K562 (cell line): ENCODE data around the gene LTBR. TPM values are rescaled to one million over a fixed set of nuclear protein-coding genes. Genes with fewer than 3 reads are reported as not detected.

Experiments used
- ATAC-seq: fragments of 200-7000 bp; cut with Tn5 transposase; 3 replicates; pipeline ENCODE4 v1.9.1; 2020; ENCODE audit warnings: moderate library complexity
- BruUV-seq: library from RNA; stranded (reverse); fragments of 400-500 nt; replicated peaks from 2 replicates; lab custom pipeline; 2021; lab: Mats Ljungman, UMichigan
- CTCF ChIA-PET: fragments of 300-600 bp; formaldehyde crosslinking; extraction: SDS; loops from one replicate; lab custom pipeline; 2021; ENCODE audit warnings: low intra/inter-chr PET ratio; lab: Yijun Ruan, JAX
- POLR2A ChIA-PET: fragments of 300-600, 350-650 bp; sonication (Branson Sonifier 250); formaldehyde crosslinking; extraction: SDS; loops from one replicate; lab custom pipeline; 2021; ENCODE audit warnings: antibody characterized with exemption, inconsistent platforms; lab: Yijun Ruan, JAX
- DNase-seq, 4 experiments: peaks; one replicate each; pipeline versions ENCODE4 v3.0.0 to v3.0.0-alpha.2; 2011 to 2018; ENCODE audit warnings: low spot score in 3 of 4, mixed read lengths in 3 of 4; ENCODE audit errors: extremely low read depth in 1 of 4
- FAIRE-seq: peaks from 2 replicates; lab custom pipeline; 2011; peaks lifted over from hg19 to GRCh38; lab: Jason Lieb, UNC
- H2AFZ ChIP-seq: 2 replicates; pipeline ENCODE4 v1.6.0; 2011; ENCODE audit warnings: low read depth, low read length, control low read depth, inconsistent platforms
- H3K27ac ChIP-seq: fragments of 200-600 bp; 3 replicates; pipeline ENCODE4 v1.8.0; 2011; ENCODE audit warnings: low read depth, mild to moderate bottlenecking, control low read depth, inconsistent platforms, low read length, moderate library complexity, mixed read lengths; ENCODE audit errors: extremely low read depth
- H3K27me3 ChIP-seq, 2 experiments: fragments of 300-600 bp in 1 of 2; 2 replicates in 1 of 2; 3 replicates in 1 of 2; pipeline versions ENCODE4 v1.6.0 to v1.8.0; 2011; ENCODE audit warnings: inconsistent platforms in 2 of 2, low read length in 2 of 2, mild to moderate bottlenecking in 1 of 2, mixed read lengths in 1 of 2, moderate library complexity in 1 of 2; ENCODE audit not compliant: control insufficient read depth in 2 of 2, insufficient read depth in 2 of 2
- H3K36me3 ChIP-seq: fragments of 300-600 bp; 3 replicates; pipeline ENCODE4 v1.8.0; 2011; ENCODE audit warnings: mild to moderate bottlenecking, low read length, inconsistent platforms; ENCODE audit not compliant: control insufficient read depth, insufficient read depth
- H3K4me1 ChIP-seq, 2 experiments: fragments of 200-600 bp in 1 of 2; replicated peaks in 1 of 2; 2 replicates in 1 of 2; 3 replicates in 1 of 2; pipeline versions ENCODE4 v1.5.1 to v1.8.0; 2011; ENCODE audit warnings: inconsistent platforms in 2 of 2, low read length in 2 of 2, mild to moderate bottlenecking in 1 of 2, mixed read lengths in 1 of 2, moderate library complexity in 1 of 2; ENCODE audit not compliant: control insufficient read depth in 2 of 2, insufficient read depth in 2 of 2
- H3K4me2 ChIP-seq: 2 replicates; pipeline ENCODE4 v1.6.1; 2011; ENCODE audit warnings: low read length, control low read depth, inconsistent platforms, mixed read lengths; ENCODE audit not compliant: insufficient read depth
- H3K4me3 ChIP-seq: fragments of 200-600 bp; sonication (generic), shearing (Covaris generic); 2 replicates; pipeline ENCODE4 v1.5.1; 2016; ENCODE audit warnings: control low read depth, inconsistent platforms
- H3K79me2 ChIP-seq: fragments of 200-600 bp; 3 replicates; pipeline ENCODE4 v1.8.0; 2011; ENCODE audit warnings: low read length, inconsistent platforms; ENCODE audit not compliant: control insufficient read depth, insufficient read depth
- H3K9ac ChIP-seq, 2 experiments: 2 replicates each; pipeline versions ENCODE4 v1.6.0 to v1.6.1; 2011; ENCODE audit warnings: low read depth in 2 of 2, low read length in 2 of 2, control low read depth in 1 of 2, inconsistent platforms in 1 of 2, mild to moderate bottlenecking in 1 of 2, mixed read lengths in 1 of 2; ENCODE audit not compliant: insufficient read depth in 1 of 2
- H3K9me1 ChIP-seq: one replicate; pipeline ENCODE4 v1.6.0; 2011; ENCODE audit warnings: inconsistent platforms, mild to moderate bottlenecking, low read length, moderate library complexity; ENCODE audit not compliant: control insufficient read depth, insufficient read depth
- H3K9me3 ChIP-seq: replicated peaks from 2 replicates; pipeline ENCODE4 v1.5.1; 2011; ENCODE audit warnings: low read depth, low read length, inconsistent platforms; ENCODE audit not compliant: control insufficient read depth, insufficient read depth
- H4K20me1 ChIP-seq: replicated peaks from 2 replicates; pipeline ENCODE4 v1.6.1; 2011; ENCODE audit warnings: low read length, inconsistent platforms, mixed read lengths; ENCODE audit not compliant: control insufficient read depth, insufficient read depth
- NR1H2 ChIP-seq: sonication (generic); formaldehyde crosslinking; IDR thresholded peaks from 2 replicates; pipeline ENCODE4 v1.4.0; 2020; ENCODE audit warnings: mild to moderate bottlenecking, missing genetic modification reagents
- POLR2G ChIP-seq: fragments of 200-400 bp; formaldehyde crosslinking; IDR thresholded peaks from 2 replicates; pipeline ENCODE4 v1.6.1; 2017; ENCODE audit warnings: low read depth, mild to moderate bottlenecking, antibody characterized with exemption, low read length, moderate library complexity
- RBFOX2 ChIP-seq: fragments of 200-400 bp; formaldehyde crosslinking; IDR thresholded peaks from 2 replicates; pipeline ENCODE4 v1.6.1; 2017; ENCODE audit warnings: low read depth, mild to moderate bottlenecking, low read length, moderate library complexity
- REST ChIP-seq, 2 experiments: fragments of 450-650 bp; formaldehyde crosslinking in 1 of 2; IDR thresholded peaks; 2 replicates each; pipeline versions ENCODE4 v1.4.0 to v1.6.1; 2014 to 2020; ENCODE audit warnings: mild to moderate bottlenecking in 2 of 2, borderline replicate concordance in 1 of 2, low read depth in 1 of 2
- WGBS: fragments of 100-300 bp; shearing (Covaris generic); methylation state at CpG from one replicate; pipeline ENCODE4 v1.1.6; 2016; ENCODE audit warnings: low coverage, mixed read lengths; ENCODE audit not compliant: insufficient coverage; ENCODE audit errors: missing lambda C conversion rate; 5-methylcytosine and 5-hydroxymethylcytosine counted together
- in situ Hi-C: fragments of 300-500 bp; cut with MboI; formaldehyde crosslinking; loops from 4 replicates; pipeline ENCODE4 v1.15.0; 2018; ENCODE audit warnings: inconsistent platforms, mixed read lengths
- intact Hi-C: fragments of 100-400 bp; cut with micrococcal nuclease; formaldehyde crosslinking; loops from 2 replicates; pipeline ENCODE4 v1.14.2; 2022
- polyA plus RNA-seq, 8 experiments: library from polyadenylated mRNA; depleted of rRNA in 4 of 8; stranded (reverse) in 5 of 8; unstranded in 3 of 8; fragments of >200 nt; fragmentation: Nextera tagmentation in 2 of 8; fragmentation: Illumina TruSeq in 1 of 8; extraction: Ambion mirVana in 2 of 8; extraction: Trizol in 1 of 8; gene quantifications; 2 replicates each; pipeline versions ENCODE4 v1.2.1 to v1.2.3, GENCODE V29; 2011 to 2014; ENCODE audit warnings: inconsistent platforms in 1 of 8, missing spikeins in 1 of 8
- total RNA-seq, 7 experiments: library from RNA; depleted of rRNA in 6 of 7; stranded (reverse); fragments of >200 nt in 6 of 7; fragmentation: Illumina TruSeq in 2 of 7; extraction: Trizol in 2 of 7; gene quantifications; 2 replicates each; pipeline versions ENCODE4 v1.2.1 to v1.2.3, GENCODE V29; 2011 to 2021; ENCODE audit warnings: low replicate concordance in 1 of 7

Gene LTBR
- total and polyA plus RNA-seq, 9 of the 15 experiments (the other 6 are each of a cell fraction or from before 2014, with no cell fraction given) = 0.96 to 69.0 (median 35.3) TPM

GRCh38 chr12:6391013-6391412, 7.1 kb downstream of the LTBR start:
- DNase-seq = no peak
- no peak for FAIRE-seq
- no peaks in the 10 kb centered on the region for H3K27me3 ChIP-seq
- H3K9ac ChIP-seq = 0 out of 4 replicates have a peak overlapping the region, but pooled peaks of 1 of the 2 experiments have one; percentile 66
- no peak overlapping the region for H3K4me2 ChIP-seq
- intact Hi-C loops = no loop called here
- no peak for TF ChIP-seq NR1H2 (CRISPR knock-in tag)
- TF ChIP-seq REST (IDR thresholded peaks at IDR 0.05; ENCODE audit: borderline replicate concordance) = no peak
- TF ChIP-seq REST (CRISPR knock-in tag; IDR thresholded peaks at IDR 0.05; ENCODE audit: low read depth) = no peak
- peak; percentile 58 for TF ChIP-seq POLR2G
- TF ChIP-seq RBFOX2 = peak; percentile 65
- TF ChIP-seq, all 486 proteins: peak for 2
- Histone ChIP-seq H3K4me1 (peaks cover 9 to 24% of the 10 kb centered on the region in 2 experiments; a peak in 4 of 5 replicates), H2AFZ (no peak overlapping the region), H3K9me1 (no peaks in the 10 kb centered on the region), H3K4me3 (no peak overlapping the region), H3K9me3 (no peaks in the 10 kb centered on the region), H3K36me3 (peaks cover 56% of the 10 kb centered on the region), H3K79me2 (peaks cover 3% of the 10 kb centered on the region; the same call in 2 of the 3 replicates), H4K20me1 (no peaks in the 10 kb centered on the region; the same call in 1 of the 2 replicates), H3K27ac (no peak overlapping the region)
- ChIA-PET CTCF (no interaction called here), POLR2A (interaction anchor here (1.1 kb wide), 1 partner anchor 55 kb away, joined by 3 read pairs; no protein-coding TSS in a partner anchor)
- no TSS peak for BruUV-seq
- ATAC-seq = no peak; the same call in 2 of the 3 replicates
- 80% methylated on average over 2 of the region's 17 CpGs for WGBS
- in situ Hi-C loops = no loop called here
